H1 (cell line): ENCODE results near the gene TIE1. TPM values are rescaled to one million over a fixed set of nuclear protein-coding genes. Genes with fewer than 3 reads are reported as not detected.

Experiments
- CTCF ChIA-PET: fragments of 300-600 bp; sonication (Branson Sonifier 250); formaldehyde crosslinking; loops from one replicate; lab custom pipeline; 2021; ENCODE audit not compliant: partially characterized antibody; lab: Charles Lee
- POLR2A ChIA-PET: fragments of 300-600 bp; sonication (Branson Sonifier 250); formaldehyde crosslinking; loops from one replicate; lab custom pipeline; 2021; ENCODE audit warnings: inconsistent platforms; ENCODE audit not compliant: partially characterized antibody; lab: Charles Lee
- DNase-seq, 2 experiments: peaks; one replicate each; pipeline versions ENCODE4 v3.0.0 to v3.0.0-alpha.2; 2010 to 2022; ENCODE audit warnings: low spot score in 2 of 2, low read depth in 1 of 2, mixed read lengths in 1 of 2
- FAIRE-seq: peaks from 2 replicates; lab custom pipeline; 2011; peaks lifted over from hg19 to GRCh38; lab: Jason Lieb, UNC
- H2AFZ ChIP-seq: 2 replicates; pipeline ENCODE4 v1.8.1; 2012; ENCODE audit warnings: low read length, inconsistent platforms
- H2AK5ac ChIP-seq: 2 replicates; pipeline ENCODE4 v1.6.1; 2013; ENCODE audit warnings: low read depth, low read length
- H2BK120ac ChIP-seq: replicated peaks from 2 replicates; pipeline ENCODE3; 2013; ENCODE audit warnings: low read depth, low read length, inconsistent platforms
- H2BK12ac ChIP-seq: 2 replicates; pipeline ENCODE4 v1.6.1; 2013; ENCODE audit warnings: low read depth, low read length
- H2BK15ac ChIP-seq: 2 replicates; pipeline ENCODE4 v1.6.1; 2013; ENCODE audit warnings: low read length
- H2BK20ac ChIP-seq: 2 replicates; pipeline ENCODE4 v1.6.1; 2013; ENCODE audit warnings: low read length
- H2BK5ac ChIP-seq: 2 replicates; pipeline ENCODE4 v1.6.1; 2013; ENCODE audit warnings: low read depth, low read length
- H3K14ac ChIP-seq: 2 replicates; pipeline ENCODE4 v1.6.1; 2013; ENCODE audit warnings: inconsistent platforms; ENCODE audit not compliant: insufficient read length
- H3K18ac ChIP-seq: 2 replicates; pipeline ENCODE4 v1.6.1; 2013; ENCODE audit warnings: low read length; ENCODE audit errors: extremely low read depth
- H3K23ac ChIP-seq: 2 replicates; pipeline ENCODE4 v1.6.1; 2013; ENCODE audit warnings: inconsistent platforms; ENCODE audit not compliant: insufficient read length
- H3K23me2 ChIP-seq: 2 replicates; pipeline ENCODE4 v1.6.1; 2013; ENCODE audit warnings: low read depth, low read length
- H3K27ac ChIP-seq: 2 replicates; pipeline ENCODE4 v1.6.1; 2011; ENCODE audit warnings: low read depth, low read length, inconsistent platforms
- H3K27me3 ChIP-seq, 4 experiments: replicated peaks in 1 of 4; 1 replicate in 1 of 4; 2 replicates in 3 of 4; pipeline versions ENCODE4 v1.6.1 to v1.8.1; 2011 to 2013; ENCODE audit warnings: low read length in 3 of 4, mild to moderate bottlenecking in 3 of 4, inconsistent platforms in 2 of 4, mixed read lengths in 2 of 4, moderate library complexity in 1 of 4; ENCODE audit not compliant: control insufficient read depth in 3 of 4, insufficient read depth in 3 of 4; ENCODE audit errors: extremely low read depth in 1 of 4
- H3K36me3 ChIP-seq, 4 experiments: 2 replicates each; pipeline versions ENCODE4 v1.6.1 to v1.8.1; 2011 to 2013; ENCODE audit warnings: mild to moderate bottlenecking in 4 of 4, low read length in 3 of 4, moderate library complexity in 2 of 4, control low read depth in 1 of 4, inconsistent platforms in 1 of 4; ENCODE audit not compliant: insufficient read depth in 4 of 4, control insufficient read depth in 2 of 4
- H3K4ac ChIP-seq: replicated peaks from 2 replicates; pipeline ENCODE3; 2013; ENCODE audit warnings: low read length, low read depth, mixed read lengths, inconsistent platforms; ENCODE audit not compliant: insufficient read length
- H3K4me1 ChIP-seq, 4 experiments: replicated peaks in 1 of 4; 1 replicate in 1 of 4; 2 replicates in 3 of 4; pipeline versions ENCODE4 v1.6.1 to v1.8.1; 2011 to 2013; ENCODE audit warnings: low read length in 3 of 4, inconsistent platforms in 2 of 4, mixed read lengths in 1 of 4; ENCODE audit not compliant: insufficient read depth in 4 of 4, control insufficient read depth in 3 of 4
- H3K4me2 ChIP-seq, 2 experiments: 2 replicates each; pipeline versions ENCODE4 v1.6.1 to v1.8.1; 2011 to 2013; ENCODE audit warnings: low read depth in 2 of 2, low read length in 2 of 2, control low read depth in 1 of 2, inconsistent platforms in 1 of 2, mild to moderate bottlenecking in 1 of 2; ENCODE audit not compliant: insufficient read depth in 1 of 2
- H3K4me3 ChIP-seq, 4 experiments: fragments of 200-600, 300-600 bp in 1 of 4; sonication (generic), shearing (Covaris generic), sonication (Bioruptor Twin) in 1 of 4; 2 replicates each; pipeline versions ENCODE4 v1.5.1 to v1.8.1; 2011 to 2016; ENCODE audit warnings: low read length in 4 of 4, low read depth in 3 of 4, control low read depth in 2 of 4, inconsistent platforms in 2 of 4, mild to moderate bottlenecking in 2 of 4, mixed read lengths in 1 of 4, moderate library complexity in 1 of 4; ENCODE audit not compliant: insufficient read depth in 2 of 4; ENCODE audit errors: extremely low read depth in 1 of 4
- H3K56ac ChIP-seq: replicated peaks from 2 replicates; pipeline ENCODE3; 2013; ENCODE audit warnings: low read depth, mild to moderate bottlenecking, mixed read lengths, low read length, inconsistent platforms; ENCODE audit not compliant: insufficient read length
- H3K79me1 ChIP-seq: 2 replicates; pipeline ENCODE4 v1.6.1; 2013; ENCODE audit warnings: low read depth, low read length, control low read depth
- H3K79me2 ChIP-seq, 2 experiments: 2 replicates each; pipeline versions ENCODE4 v1.6.1 to v1.8.1; 2012 to 2013; ENCODE audit warnings: low read length in 2 of 2, mild to moderate bottlenecking in 2 of 2, inconsistent platforms in 1 of 2; ENCODE audit not compliant: insufficient read depth in 2 of 2, control insufficient read depth in 1 of 2
- H3K9ac ChIP-seq, 4 experiments: replicated peaks in 1 of 4; 1 replicate in 1 of 4; 2 replicates in 3 of 4; pipeline versions ENCODE4 v1.6.1 to v1.8.1; 2011 to 2013; ENCODE audit warnings: low read depth in 3 of 4, low read length in 3 of 4, control low read depth in 2 of 4, mild to moderate bottlenecking in 2 of 4, moderate library complexity in 2 of 4, inconsistent platforms in 1 of 4; ENCODE audit errors: extremely low read depth in 1 of 4
- H3K9me3 ChIP-seq, 2 experiments: 2 replicates each; pipeline versions ENCODE4 v1.6.1 to v1.8.1; 2012 to 2013; ENCODE audit warnings: mild to moderate bottlenecking in 2 of 2, moderate library complexity in 2 of 2, control low read depth in 1 of 2, inconsistent platforms in 1 of 2, low read depth in 1 of 2, low read length in 1 of 2, mixed read lengths in 1 of 2; ENCODE audit not compliant: insufficient read depth in 2 of 2
- H4K20me1 ChIP-seq, 2 experiments: replicated peaks in 1 of 2; 2 replicates each; pipeline versions ENCODE3 to v1.8.1; 2011 to 2013; ENCODE audit warnings: inconsistent platforms in 2 of 2, low read length in 2 of 2, mild to moderate bottlenecking in 1 of 2; ENCODE audit not compliant: insufficient read depth in 2 of 2, control insufficient read depth in 1 of 2
- H4K5ac ChIP-seq: 2 replicates; pipeline ENCODE4 v1.6.1; 2013; ENCODE audit warnings: low read length, low read depth, mixed read lengths, inconsistent platforms; ENCODE audit not compliant: insufficient read length
- H4K8ac ChIP-seq: 2 replicates; pipeline ENCODE4 v1.8.0; 2013; ENCODE audit warnings: mild to moderate bottlenecking, moderate library complexity, low read length, inconsistent platforms; ENCODE audit not compliant: insufficient read depth; ENCODE audit errors: extremely low read depth
- H4K91ac ChIP-seq: replicated peaks from 2 replicates; pipeline ENCODE3; 2013; ENCODE audit warnings: low read length, mixed read lengths, inconsistent platforms; ENCODE audit not compliant: insufficient read length
- BRCA1 ChIP-seq: IDR thresholded peaks from 2 replicates; pipeline ENCODE4 v1.6.1; 2012; ENCODE audit warnings: low read depth, low read length, improper control_type of control experiment
- POLR2A ChIP-seq, 2 experiments: IDR thresholded peaks; 1 replicate in 1 of 2; 2 replicates in 1 of 2; pipeline ENCODE4 v1.6.1; 2011; ENCODE audit warnings: low read depth in 2 of 2, low read length in 2 of 2, mild to moderate bottlenecking in 2 of 2; ENCODE audit errors: control extremely low read depth in 1 of 2
- SUZ12 ChIP-seq: fragments of 200-600 bp; sonication (generic); IDR thresholded peaks from 2 replicates; pipeline ENCODE4 v1.6.1; 2012; ENCODE audit warnings: mild to moderate bottlenecking, inconsistent platforms, low read length, moderate library complexity, mixed read lengths
- WGBS, 2 experiments: shearing (Covaris generic) in 1 of 2; methylation state at CpG; one replicate each; pipeline versions ENCODE4 v1.1.6 to v1.1.7; 2013 to 2015; ENCODE audit warnings: low lambda C conversion rate in 2 of 2, mixed read lengths in 2 of 2, inconsistent platforms in 1 of 2, low coverage in 1 of 2, missing lambda C conversion rate in 1 of 2; ENCODE audit not compliant: insufficient replicate concordance in 2 of 2, insufficient coverage in 1 of 2, insufficient read length in 1 of 2; ENCODE audit errors: extremely low coverage in 1 of 2, missing lambda C conversion rate in 1 of 2; 5-methylcytosine and 5-hydroxymethylcytosine counted together
- polyA plus RNA-seq, 7 experiments: library from polyadenylated mRNA; depleted of rRNA in 3 of 7; stranded (reverse) in 5 of 7; unstranded in 2 of 7; fragments of >200 nt in 5 of 7; fragments of 200-250 nt in 2 of 7; gene quantifications; 1 replicate in 5 of 7; 2 replicates in 1 of 7; 4 replicates in 1 of 7; pipeline versions ENCODE4 v1.2.1 to v1.2.3, GENCODE V29; 2011 to 2013; ENCODE audit warnings: missing spikeins in 2 of 7, mixed read lengths in 2 of 7
- total RNA-seq: library from RNA; stranded (reverse); fragmentation: NEBNext Ultra II Directional; extraction: Animal tissue kit (Norgen Biotek cat#: 25700); gene quantifications from 2 replicates; pipeline ENCODE4 v1.2.1, GENCODE V29; 2021

Gene TIE1
- total and polyA plus RNA-seq, 2 of the 8 experiments (the other 6 are each of a cell fraction or from before 2014, with no cell fraction given) = 0.74 to 2.2 TPM

DNA sequence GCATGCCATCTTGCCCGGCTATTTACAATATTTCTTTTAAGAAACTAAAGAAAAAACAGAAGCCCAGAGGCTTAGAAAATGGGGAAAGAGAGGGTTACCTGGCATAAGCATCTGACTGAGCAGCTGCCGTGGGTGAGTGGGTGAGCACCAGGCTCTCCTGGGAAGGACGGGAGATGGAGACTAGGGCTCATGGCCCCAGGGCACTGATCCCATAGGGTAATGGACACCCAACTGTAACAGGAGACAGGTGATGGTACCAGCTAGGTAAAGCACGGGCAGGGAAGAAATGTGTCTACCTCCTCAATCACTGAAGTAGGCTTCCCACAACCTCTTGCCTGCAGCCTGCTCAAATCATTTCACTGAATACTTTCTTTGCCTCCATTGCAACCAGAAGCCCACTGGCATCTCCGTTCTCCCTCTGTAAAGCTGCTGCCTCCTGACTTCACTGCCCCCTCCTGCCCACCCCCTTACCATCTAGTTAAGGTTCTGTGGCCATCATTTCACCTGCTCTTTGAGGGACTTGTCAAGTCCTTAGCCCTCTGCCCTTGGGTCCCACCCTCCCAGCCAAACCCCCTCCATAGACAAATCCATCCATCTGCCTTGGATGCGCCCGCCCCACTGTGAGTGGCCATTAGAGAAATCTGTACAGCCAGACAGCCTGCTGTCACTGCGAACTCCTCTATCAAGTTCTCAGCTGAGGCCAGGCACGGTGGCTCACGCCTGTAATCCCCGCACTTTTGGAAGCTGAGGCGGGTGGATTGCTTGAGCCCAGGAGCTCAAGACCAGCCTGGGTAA, 24.8 kb upstream of the TIE1 start:
- H3K14ac ChIP-seq = no peak overlapping the region
- H2BK120ac ChIP-seq = no peak overlapping the region
- H4K5ac ChIP-seq = no peak overlapping the region
- no peak for DNase-seq
- H3K27me3 ChIP-seq = no peaks in the 10 kb centered on the region
- H3K4me2 ChIP-seq = no peak overlapping the region
- no peak overlapping the region for H3K56ac ChIP-seq
- H3K23ac ChIP-seq = no peak overlapping the region
- H4K20me1 ChIP-seq = no peaks in the 10 kb centered on the region
- peak overlapping the region; percentile 7; the same call in 1 of the 2 replicates for H4K8ac ChIP-seq
- no peak overlapping the region for H2BK12ac ChIP-seq
- no peak overlapping the region for H3K27ac ChIP-seq
- TF ChIP-seq POLR2A (IDR thresholded peaks at IDR 0.05; ENCODE audit: control extremely low read depth in 1 of 2, low read depth in 2 of 2, low read length in 2 of 2) = no peak
- no peak for TF ChIP-seq SUZ12
- no peak for TF ChIP-seq BRCA1
- TF ChIP-seq, all 59 proteins: peak for 0
- Histone ChIP-seq H4K91ac (no peak overlapping the region), H2BK15ac (no peak overlapping the region), H3K4me1 (peaks cover 0 to 7% (median 1%) of the 10 kb centered on the region in 4 experiments; a peak in 4 of 7 replicates), H3K36me3 (peaks cover 2 to 12% (median 6%) of the 10 kb centered on the region in 4 experiments; a peak in 6 of 8 replicates), H2BK5ac (0 out of 2 replicates have a peak overlapping the region, but pooled peaks have one; percentile 1), H3K23me2 (peaks cover 3% of the 10 kb centered on the region; the same call in 1 of the 2 replicates), H3K79me1 (peaks cover 3% of the 10 kb centered on the region), H2AFZ (no peak overlapping the region), H3K18ac (no peak overlapping the region; the same call in 1 of the 2 replicates), H3K4me3 (no peak overlapping the region), H2BK20ac (no peak overlapping the region), H2AK5ac (no peak overlapping the region), H3K79me2 (0 out of 4 replicates have a peak, but pooled peaks cover 0 to 3% of the 10 kb centered on the region in 2 experiments), H3K9me3 (no peaks in the 10 kb centered on the region), H3K9ac (no peak overlapping the region), H3K4ac (no peak overlapping the region)
- WGBS, 2 experiments = 93% methylated on average over 12 of the region's 12 CpGs; no CpG with 5 or more reads in 1 of the 2 experiments
- no peak for FAIRE-seq
- CTCF ChIA-PET = interaction anchor here (0.7 to 2.7 kb wide), 3 partner anchors 10 to 82 kb away, joined by 3 to 10 read pairs (median 5); partner anchors contain the start of genes C1orf210 and CDC20
- POLR2A ChIA-PET = interaction anchor here (1.3 to 2.0 kb wide), 5 partner anchors 10 to 83 kb away, joined by 3 to 7 read pairs (median 5); partner anchors contain the start of genes C1orf210, CDC20 and TIE1
